Hematopoietic multipotent progenitor cell treated with erythropoietin and hydrocortisone succinate and interleukin-3 and kit ligand, for 8 days (in vitro differentiated cells): ENCODE measurements around the gene BMS1.
"Not testable (repeated sequence)": the region's sequence is repeated elsewhere in the genome, so short reads cannot be mapped to it uniquely, and the experiment has no call there.

ENCODE experiments used
- DNase-seq: peaks from one replicate; pipeline ENCODE4 v3.0.0-alpha.2; 2015

BMS1 gene

DNA sequence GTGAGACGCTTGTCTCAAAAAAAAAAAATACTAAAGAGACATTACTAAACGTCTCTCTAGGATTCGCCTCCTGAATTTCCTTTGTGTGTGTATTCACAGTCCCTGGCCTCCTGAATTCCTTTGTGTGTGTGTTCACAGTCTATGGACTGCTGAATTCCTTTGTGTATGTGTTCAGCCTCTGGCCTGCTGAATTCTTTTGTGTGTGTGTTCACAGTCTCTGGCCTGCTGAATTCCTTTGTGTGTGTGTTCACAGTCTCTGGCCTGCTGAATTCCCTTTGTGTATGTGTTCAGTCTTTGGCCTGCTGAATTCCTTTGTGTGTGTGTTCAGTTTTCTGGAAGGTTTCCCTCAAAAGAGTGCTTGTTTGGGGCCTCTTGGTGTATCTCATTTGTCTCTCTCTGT, 8.2 kb downstream of the BMS1 start:
- no peak for DNase-seq

DNA sequence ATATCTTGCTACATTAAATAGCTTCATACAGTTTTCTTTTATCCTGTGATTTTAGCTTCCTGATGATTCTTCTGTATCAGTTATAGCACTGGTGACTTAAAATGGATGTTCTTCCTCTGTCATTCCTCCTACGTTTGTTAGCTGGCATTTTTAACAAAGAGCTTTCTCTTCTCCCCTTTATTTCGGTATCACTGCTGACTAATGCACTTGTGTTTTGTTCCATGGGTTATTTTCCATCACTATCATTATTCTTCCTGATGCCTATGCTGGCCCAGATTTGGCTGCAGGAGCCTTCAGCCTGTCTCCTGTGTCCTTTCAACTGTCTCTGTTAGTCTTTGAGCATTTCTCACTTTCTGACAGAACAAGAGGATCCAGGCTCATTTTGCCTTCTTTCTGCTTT, 13.1 kb downstream of the BMS1 start:
- DNase-seq: no peak

DNA sequence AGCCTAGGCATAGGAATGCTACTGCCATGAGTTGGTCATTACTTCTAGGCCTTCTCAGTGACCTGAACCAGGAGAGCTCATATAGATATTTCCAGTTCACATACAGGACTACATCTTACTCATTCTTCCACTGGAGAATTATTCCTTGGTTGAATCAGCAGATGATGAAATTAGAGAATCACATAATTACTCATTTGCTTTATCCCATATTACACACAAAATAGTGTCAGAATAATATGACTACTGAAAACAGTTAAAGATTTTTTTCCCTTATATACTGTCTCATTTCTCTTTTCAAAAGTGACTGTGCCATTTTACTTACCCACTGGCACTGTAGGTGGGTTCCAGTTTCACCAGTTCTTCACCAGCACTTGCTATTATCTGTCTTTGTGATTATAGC, 18.5 kb downstream of the BMS1 start:
- DNase-seq: no peak

DNA sequence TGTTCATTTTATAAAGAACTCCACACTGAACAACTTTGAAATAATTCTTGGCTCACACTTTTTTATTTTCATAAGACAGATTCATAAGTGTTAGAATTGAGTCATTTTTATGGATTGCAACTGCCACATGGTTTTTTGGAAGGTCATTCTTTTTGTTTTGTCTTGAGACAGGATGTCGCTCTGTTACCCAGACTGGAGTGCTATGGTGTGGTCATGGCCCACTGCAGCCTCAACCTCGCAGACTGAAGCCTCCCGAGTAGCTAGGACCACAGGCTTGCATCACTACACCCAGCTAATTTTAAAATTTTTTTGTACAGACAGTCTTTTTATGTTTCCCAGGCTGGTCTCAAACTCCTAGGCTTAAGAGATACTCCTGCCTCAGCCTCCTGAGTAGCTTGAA, 20.3 kb downstream of the BMS1 start:
- DNase-seq: no peak

DNA sequence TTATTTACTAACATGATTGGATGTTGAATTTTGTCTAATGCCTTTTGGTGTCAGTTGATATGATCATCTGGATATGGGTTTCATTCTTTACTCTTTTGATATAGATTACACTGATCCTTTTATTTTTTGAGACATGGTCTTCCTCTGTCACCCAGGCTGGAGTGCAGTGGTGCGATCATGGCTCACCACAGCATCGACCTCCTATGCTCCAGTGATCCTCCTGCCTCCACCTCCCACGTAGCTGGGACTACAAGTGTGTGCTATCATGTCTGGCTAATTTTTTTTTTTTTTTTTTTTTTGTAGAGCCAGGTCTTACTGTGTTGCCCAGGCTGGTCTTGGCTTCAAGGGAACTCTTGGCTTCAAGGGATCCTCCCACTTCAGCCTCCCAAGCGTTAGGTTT, 27.1 kb downstream of the BMS1 start:
- no peak for DNase-seq

DNA sequence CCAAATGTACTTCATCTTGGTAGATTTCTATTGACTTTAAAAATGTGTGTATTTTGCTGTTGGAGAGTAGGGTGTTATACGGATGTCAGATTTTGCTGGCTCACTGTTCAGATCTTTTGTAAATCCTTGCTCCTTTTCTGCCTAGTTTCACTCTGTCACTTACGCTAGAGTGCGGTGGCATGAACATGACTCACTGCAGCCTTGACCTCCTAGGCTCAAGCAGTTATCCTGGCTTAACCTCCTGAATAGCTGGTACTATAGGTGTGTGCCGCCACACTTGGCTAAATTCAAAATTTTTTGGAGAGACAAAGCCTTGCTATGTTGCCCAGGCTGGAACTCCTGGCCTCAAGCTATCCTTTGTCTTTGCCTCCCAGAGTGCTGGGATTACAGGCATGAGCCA, 29.4 kb downstream of the BMS1 start:
- DNase-seq: no peak

DNA sequence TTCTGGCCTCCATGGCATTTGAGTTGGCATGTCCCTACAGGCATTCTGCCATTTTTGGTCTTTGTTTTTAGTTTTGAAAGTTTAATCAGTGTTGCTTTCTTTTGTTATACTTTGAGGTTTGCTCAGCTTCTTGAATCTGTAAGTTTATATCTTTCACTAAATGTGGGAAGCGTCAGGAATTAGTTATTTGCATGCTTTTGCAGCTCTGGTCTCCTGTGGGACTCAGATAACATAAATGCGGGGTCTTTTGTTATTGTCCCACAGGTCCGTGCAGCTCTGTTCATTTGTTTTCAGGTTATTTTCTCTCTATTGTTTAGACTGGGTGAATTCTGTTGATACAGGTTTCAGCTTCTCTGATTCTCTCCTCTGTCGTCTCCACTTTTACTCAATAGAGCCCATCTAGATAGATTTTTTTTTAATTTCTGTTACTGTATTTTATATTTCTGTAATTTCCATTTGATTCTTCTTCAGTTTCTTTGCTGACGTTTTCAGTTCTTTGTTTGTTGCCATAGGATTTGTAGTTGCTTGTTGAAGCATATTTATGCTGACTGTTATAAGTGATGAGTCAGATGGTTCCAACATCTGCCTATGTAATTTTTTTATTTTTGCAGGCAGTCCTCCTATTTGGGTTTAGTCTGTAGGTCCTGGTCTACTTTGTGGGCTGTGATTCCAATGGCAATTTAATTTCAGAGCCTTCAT, 31.5 kb downstream of the BMS1 start:
- DNase-seq: not testable (repeated sequence)

DNA sequence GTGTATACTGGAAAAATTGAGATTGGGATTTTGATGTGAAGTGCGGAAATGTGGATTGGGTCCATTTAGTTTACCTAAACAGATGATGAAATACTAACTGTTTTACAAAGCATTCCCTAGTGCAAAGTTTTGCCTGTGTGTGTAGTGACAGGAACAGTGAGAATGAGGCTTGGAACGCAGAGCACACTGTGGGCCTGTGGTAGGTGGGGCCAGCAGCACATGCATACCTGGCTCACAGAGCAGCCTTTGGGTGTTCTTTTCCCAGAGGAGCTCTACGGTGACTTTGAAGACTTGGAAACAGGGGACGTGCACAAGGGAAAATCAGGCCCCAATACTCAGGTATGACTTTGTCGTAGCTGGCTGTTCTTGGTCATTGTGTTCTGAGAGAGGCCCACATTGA, 33.7 kb downstream of the BMS1 start:
- DNase-seq: not testable (repeated sequence)

DNA sequence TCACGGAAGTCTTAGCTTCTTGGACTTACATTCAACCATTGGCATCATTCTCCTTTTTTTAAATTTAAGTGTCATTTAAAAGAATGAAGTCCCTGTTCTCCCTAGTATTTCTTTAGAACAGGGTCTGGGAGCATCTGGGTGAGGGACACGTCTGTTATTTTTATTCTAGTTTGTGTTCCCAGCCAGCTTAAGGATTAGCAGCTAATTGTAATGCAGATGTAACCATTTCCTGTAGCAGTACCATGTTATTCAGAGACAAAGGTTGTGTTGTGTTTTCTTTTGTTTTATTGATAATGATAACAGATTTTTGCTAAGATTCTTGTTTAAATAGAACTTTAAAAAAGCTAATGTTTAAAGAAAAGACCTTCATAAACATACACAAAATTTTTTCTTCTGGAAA, 34.3 kb downstream of the BMS1 start:
- DNase-seq: no peak

DNA sequence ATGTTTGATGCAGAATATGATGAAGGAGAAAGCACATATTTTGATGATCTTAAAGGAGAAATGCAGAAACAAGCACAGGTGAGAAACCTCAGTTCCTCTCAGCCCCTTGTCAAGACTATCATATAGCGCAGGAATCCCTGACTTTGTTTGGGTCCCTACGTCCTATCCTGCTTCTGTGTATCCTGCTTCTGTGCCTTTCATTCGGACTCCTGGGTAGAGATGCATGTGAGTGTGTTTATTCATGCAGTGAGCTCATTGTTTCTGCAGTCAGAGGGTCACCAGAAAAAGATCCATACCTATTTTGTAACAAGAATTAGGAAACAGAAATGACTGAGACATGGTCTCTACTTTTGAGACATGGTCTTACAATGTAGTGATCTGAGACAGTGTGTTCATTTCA, 34.8 kb downstream of the BMS1 start:
- DNase-seq: not testable (repeated sequence)

DNA sequence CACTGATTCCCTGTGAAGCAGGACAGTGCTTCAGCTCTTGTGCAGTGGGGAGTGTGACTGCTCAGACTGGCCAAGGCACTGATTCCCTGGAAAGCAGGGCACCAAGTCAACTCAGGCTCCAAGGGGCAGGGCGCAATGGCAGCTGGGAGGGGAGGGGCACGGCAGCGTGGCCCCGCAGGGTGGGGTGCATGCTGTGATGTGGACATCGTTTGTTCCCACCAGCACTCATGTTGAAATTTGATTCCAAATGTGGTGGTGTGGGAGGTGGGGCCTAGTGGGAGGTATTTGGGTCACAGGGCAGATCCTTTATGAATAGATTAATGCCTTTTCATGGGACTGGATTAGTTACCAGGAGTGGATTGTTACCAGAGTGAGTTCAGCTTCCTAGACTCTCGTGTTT, 44.2 kb downstream of the BMS1 start:
- DNase-seq: not testable (repeated sequence)

DNA sequence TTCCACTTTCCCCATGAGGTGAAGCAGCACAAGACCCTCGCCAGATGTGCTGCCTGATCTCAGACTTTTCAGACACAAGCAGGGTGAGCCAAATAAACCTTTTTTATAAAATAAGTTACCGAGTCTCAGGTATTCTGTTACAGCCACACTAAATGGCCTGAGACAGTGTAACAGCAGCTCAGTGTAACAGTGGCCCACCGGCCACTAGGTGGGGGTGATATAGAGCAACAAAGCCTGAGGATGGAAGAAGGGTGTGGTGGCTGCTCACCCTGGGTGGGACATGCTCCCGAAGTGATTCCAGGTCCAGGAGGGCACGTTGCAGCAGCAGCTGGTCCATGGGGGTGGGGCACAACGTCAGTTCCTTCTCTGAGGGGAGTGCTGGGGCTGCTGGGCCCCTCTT, 44.6 kb downstream of the BMS1 start:
- no peak for DNase-seq

DNA sequence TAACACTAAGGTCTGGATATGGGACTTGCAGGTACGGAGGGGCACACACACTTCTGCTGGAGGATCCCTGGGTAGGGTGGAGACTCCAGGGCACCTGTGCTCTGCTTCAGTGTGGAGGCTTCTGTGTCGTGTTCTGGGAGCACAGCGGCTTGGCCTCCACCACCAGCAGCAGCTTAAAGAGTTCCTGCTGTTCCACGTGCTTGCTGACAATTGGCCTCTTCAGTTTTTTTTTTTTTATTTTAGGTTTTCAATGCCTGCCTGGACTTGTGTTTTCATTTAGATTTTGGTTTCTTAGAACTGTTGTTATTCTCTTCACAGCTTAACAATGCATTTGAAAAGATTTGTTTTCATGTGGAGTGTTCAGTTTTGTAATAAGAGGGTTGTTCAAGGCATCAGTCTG, 45.8 kb downstream of the BMS1 start:
- DNase-seq: not testable (repeated sequence)

DNA sequence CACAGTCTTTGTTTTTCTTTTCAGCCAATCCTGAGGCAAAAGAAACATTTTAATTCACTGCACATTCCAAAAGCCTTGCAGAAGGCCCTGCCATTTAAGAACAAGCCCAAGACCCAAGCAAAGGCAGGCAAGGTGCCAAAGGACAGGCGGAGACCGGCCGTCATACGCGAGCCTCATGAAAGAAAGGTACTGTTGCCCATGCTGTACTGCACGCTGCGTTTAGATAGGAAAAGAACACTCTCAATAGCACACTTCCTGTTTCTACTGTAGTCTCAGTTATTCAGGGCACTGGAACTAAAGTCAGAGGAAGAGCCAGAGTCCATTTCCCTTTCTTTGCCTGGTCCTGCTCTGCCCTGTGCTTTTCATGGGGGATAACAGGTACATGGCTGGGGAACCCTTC, 47.6 kb downstream of the BMS1 start:
- no peak for DNase-seq

DNA sequence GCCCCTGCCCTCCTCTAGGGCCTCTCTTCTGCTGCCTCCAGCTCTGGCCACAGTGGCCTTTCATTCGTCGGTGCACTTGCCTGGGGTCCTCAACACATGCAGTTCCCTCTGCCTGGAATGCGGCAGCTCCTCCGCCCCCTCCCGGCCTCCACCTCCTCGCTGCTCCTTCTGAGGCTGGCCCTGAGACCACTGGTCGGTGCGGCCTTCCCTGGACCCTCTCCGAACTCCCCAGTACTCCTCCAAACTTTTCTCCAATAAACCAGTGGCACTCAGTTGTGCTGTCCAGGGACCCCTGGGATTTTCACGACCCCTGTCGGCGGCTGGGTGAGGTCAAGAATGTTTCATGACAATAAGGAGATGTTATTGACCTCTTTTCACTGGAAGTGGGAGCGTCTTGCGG, 53.5 kb downstream of the BMS1 start:
- DNase-seq: no peak

DNA sequence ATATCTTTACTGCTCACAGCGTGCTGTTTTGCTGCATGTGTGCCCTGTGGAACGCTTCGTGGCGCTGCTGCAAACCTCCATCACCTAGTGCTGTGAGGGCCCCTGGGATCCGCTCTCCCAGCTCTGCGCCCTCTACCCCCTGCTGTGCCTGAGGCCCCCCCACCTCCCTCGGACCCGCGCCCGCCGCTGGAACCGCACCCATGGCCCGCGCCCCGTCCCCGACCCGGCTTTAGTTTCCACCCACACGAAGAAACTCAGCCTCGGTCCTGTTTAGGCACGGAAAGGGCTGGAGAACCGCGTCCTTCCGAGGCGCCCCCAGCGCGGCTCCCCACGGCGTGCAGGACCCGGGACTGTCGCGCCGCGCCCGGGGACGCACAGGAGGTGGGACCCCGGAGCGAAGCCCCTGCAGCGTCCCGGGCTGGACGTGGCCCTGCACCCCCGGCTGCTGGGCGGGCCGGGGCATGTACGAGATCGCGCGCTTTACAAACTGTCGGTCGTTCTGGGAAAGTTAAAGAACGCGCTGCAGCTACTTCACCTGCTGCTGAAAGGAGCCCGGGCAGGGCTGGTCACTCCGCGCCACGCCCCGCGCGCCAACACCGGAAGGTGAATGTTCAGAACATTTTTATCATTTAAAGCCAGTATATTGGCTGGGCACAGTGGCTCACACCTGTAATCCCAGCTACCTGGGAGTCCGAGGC, 54.3 kb downstream of the BMS1 start:
- DNase-seq: peak; percentile 49

DNA sequence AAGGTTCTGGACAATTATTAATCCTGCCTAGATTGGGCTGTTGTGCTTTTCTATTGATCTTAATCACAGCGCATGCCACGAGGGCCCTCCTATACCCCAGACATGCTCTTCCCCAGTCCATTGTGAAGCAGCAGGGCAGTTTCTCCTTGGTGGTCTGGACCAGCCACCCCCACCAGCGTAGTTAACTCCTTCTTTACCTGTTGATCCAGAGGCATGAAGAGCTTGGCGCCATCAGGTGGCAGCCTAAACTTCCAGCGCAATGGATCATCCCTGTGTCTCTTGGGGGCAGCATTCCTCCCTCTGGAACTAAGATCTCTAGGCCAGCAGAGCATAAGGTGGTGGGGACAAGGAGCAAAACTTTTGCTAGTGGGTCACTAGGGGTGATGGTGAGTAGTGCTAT, 62.2 kb downstream of the BMS1 start:
- not testable (repeated sequence) for DNase-seq

DNA sequence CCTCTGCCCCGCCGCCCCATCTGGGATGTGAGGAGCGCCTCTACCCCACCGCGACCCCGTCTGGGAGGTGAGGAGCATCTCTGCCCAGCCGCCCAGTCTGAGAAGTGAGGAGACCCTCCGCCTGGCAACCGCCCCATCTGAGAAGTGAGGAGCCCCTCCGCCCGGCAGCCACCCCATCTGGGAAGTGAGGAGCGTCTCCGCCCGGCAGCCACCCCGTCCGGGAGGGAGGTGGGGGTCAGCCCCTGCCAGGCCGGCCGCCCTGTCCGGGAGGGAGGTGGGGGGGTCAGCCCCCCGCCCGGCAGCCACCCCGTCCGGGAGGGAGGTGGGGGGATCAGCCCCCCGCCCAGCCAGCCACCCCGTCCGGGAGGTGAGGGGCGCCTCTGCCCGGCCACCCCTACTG, 64.7 kb downstream of the BMS1 start:
- not testable (repeated sequence) for DNase-seq

DNA sequence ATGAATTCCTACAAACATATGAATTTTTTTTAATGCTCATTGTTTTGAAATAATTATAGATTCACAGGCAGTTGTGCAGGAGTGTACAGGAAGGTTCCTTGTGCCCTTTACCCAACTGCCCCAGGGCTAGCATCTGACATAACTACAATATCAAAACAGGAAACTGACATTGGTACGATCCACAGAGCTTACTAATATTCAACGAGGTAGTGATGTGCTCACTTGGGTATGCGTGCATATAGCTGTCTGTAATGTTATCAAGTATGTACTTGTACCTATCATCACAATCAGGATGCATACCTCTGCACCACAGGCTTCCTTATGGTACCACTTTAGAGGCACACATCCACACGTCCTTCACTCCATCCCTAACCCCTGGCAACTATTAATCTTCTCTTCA, 68.3 kb downstream of the BMS1 start:
- no peak for DNase-seq

DNA sequence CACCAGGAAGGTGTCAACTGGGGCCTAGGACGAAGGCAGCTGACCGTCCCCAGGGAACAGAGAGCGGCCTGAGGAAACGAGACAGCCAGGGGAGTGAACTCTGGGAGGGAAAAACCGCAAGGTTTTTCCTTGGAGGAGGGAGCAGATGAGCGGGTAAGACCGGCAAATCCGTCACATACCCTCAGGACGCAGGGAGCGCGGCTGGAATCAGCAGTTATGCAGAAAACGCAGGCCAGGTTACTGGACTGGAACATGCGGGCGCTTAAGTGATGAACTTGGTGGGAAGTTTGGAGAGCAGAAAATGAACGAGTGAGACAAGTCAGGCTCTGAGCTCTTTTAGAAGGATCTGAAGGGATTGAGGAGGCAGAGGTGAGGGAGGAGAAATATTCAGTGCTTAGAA, 76.7 kb downstream of the BMS1 start:
- no peak for DNase-seq

DNA sequence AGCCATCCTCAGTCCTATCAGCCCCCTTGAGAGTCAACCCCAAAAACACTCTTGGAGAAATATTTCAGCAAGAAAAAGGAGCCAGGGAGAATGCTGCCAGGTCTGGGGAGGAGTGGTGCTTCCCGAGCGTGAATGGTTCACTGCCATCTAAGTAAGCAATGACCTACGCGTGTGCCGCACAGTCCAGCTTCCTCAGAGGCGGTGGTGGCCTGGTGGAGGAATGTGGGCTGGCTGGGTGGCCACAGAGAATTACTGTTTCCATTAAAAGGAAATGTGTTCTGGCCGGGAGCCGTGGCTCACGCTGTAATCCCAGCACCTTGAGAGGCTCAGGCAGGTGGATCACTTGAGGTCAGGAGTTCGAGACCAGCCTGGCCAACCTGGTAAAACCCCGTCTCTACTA, 77.4 kb downstream of the BMS1 start:
- DNase-seq: not testable (repeated sequence)

DNA sequence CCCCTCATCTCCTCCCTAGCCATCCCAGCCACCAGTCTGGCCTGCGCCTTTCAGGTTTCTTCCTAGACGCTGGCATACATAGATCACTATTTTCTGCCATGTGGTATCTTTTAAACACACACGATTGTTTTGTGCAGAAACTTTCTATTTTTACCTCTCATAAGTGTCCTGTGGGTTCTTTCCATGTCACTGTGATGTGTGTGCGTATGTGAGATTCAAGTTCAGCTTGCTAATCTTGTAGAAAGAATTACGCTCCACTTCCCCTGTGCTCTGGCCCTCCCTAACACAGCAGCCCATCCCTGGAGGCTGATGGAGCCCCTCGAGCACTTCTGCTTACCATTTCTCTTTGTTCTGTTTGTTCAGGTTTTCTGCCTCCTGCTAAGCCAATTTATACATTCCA, 80.2 kb downstream of the BMS1 start:
- peak; percentile 21 for DNase-seq

DNA sequence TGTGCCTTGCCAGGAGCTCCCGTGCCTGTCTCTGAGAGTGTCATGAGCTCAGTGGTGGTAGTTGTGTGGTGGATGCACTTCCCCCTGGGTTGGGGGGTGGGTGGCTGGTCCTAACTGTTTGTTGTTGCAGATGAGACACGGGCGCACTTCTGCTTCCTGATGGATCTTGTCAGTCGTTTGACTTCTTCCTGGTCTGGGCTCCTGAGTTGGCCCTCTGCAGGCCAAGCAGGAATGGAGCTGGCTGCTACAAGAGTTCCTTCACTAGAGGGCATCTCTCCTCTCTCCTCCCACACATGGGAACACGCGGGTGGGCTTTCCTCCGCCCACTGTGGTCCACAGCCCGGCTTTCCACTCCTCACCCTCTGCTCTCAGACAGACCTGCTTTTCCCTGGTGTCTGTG, 82.0 kb downstream of the BMS1 start:
- no peak for DNase-seq

DNA sequence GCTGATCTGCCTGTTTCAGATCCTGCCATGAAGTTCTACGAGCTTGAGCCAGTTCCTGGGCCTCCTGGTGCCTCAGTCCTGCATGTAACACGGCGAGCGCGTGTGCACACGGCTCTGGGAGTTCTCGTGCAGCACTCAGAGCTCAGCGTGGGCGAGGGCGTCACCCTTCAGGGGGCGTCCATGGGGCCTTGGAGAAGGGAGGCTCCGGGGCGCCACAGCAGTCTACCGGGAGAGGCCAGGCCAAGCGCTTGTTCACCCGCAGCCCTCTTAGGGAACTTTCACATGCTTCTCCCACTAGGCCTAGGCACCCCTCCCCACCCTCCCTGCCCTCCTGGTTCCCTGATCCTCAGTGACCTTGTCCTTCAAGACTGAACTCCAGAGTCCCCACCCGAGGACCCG, 83.1 kb downstream of the BMS1 start:
- no peak for DNase-seq
